Activated naive CD4-positive, alpha-beta T cell treated with anti-CD3 and anti-CD28 coated beads, Interleukin-2, amount 10 ng/mL, durations not matched to agents 7 days and 5 days (primary cell): ENCODE data around the gene ADAM19.

ENCODE experiments used
- CTCF ChIA-PET: fragments of 350-600 bp; sonication (Branson Sonifier 250); formaldehyde crosslinking; loops from one replicate; lab custom pipeline; 2021; ENCODE audit warnings: antibody characterized with exemption; lab: Charles Lee
- DNase-seq: peaks from one replicate; pipeline ENCODE4 v3.0.0-alpha.2; 2020
- H3K27ac Mint-ChIP-seq: one replicate; pipeline ENCODE4 v1.8.0; 2021; ENCODE audit warnings: mild to moderate bottlenecking, moderate library complexity, mixed read lengths
- H3K27me3 Mint-ChIP-seq: one replicate; pipeline ENCODE4 v1.8.0; 2021; ENCODE audit warnings: mild to moderate bottlenecking, mixed read lengths
- H3K36me3 Mint-ChIP-seq: one replicate; pipeline ENCODE4 v1.8.0; 2021; ENCODE audit warnings: mixed read lengths
- H3K4me1 Mint-ChIP-seq: one replicate; pipeline ENCODE4 v1.8.0; 2021; ENCODE audit warnings: mixed read lengths
- H3K4me3 Mint-ChIP-seq: one replicate; pipeline ENCODE4 v1.8.0; 2021; ENCODE audit warnings: mild to moderate bottlenecking, moderate library complexity, mixed read lengths
- H3K9me3 Mint-ChIP-seq: one replicate; pipeline ENCODE4 v1.8.0; 2021; ENCODE audit warnings: mixed read lengths

Gene ADAM19

GRCh38 chr5:157606046-157606445 is 30.5 kb upstream of the ADAM19 start:
- no peaks in the 10 kb centered on the region for H3K9me3 Mint-ChIP-seq
- no peak for DNase-seq
- CTCF ChIA-PET, result no interaction called here
- H3K4me1 Mint-ChIP-seq, result peaks cover 84% of the 10 kb centered on the region
- peak overlapping the region; percentile 47 for H3K27ac Mint-ChIP-seq
- no peaks in the 10 kb centered on the region for H3K27me3 Mint-ChIP-seq
- no peak overlapping the region for H3K4me3 Mint-ChIP-seq
- H3K36me3 Mint-ChIP-seq, result peaks cover 3% of the 10 kb centered on the region

GRCh38 chr5:157603333-157604190 is 28.0 kb upstream of the ADAM19 start:
- DNase-seq, result peak; percentile 80
- Mint-ChIP-seq H3K9me3 (peaks cover 2% of the 10 kb centered on the region), H3K27me3 (no peaks in the 10 kb centered on the region), H3K4me1 (peaks cover 92% of the 10 kb centered on the region), H3K27ac (peak overlapping the region; percentile 81), H3K36me3 (peaks cover 9% of the 10 kb centered on the region), H3K4me3 (peak overlapping the region; percentile 3)
- CTCF ChIA-PET, result no interaction called here

GRCh38 chr5:157602505-157602904 is 26.9 kb upstream of the ADAM19 start:
- Mint-ChIP-seq H3K4me3 (no peak overlapping the region), H3K36me3 (peaks cover 12% of the 10 kb centered on the region), H3K27me3 (no peaks in the 10 kb centered on the region), H3K27ac (peak overlapping the region; percentile 81), H3K4me1 (peaks cover 92% of the 10 kb centered on the region), H3K9me3 (peaks cover 2% of the 10 kb centered on the region)
- CTCF ChIA-PET, result no interaction called here
- DNase-seq, result peak; percentile 47

- no peaks in the 10 kb centered on the region for H3K27me3 Mint-ChIP-seq
- H3K4me1 Mint-ChIP-seq, result peaks cover 97% of the 10 kb centered on the region
- H3K4me3 Mint-ChIP-seq, result no peak overlapping the region
- H3K36me3 Mint-ChIP-seq, result peaks cover 17% of the 10 kb centered on the region
- H3K9me3 Mint-ChIP-seq, result peaks cover 7% of the 10 kb centered on the region
- CTCF ChIA-PET, result interaction anchor here (1.2 kb wide), 1 partner anchor 19 kb away, joined by 3 read pairs; no protein-coding TSS in a partner anchor
- H3K27ac Mint-ChIP-seq, result peak overlapping the region; percentile 40
- DNase-seq, result no peak
These were observed 24.7 kb upstream of the ADAM19 start for GRCh38 chr5:157600252-157600651.

- Mint-ChIP-seq H3K27me3 (no peaks in the 10 kb centered on the region), H3K9me3 (peaks cover 8% of the 10 kb centered on the region), H3K4me3 (no peak overlapping the region), H3K36me3 (peaks cover 17% of the 10 kb centered on the region), H3K27ac (no peak overlapping the region), H3K4me1 (peaks cover 97% of the 10 kb centered on the region)
- DNase-seq, result no peak
- CTCF ChIA-PET, result interaction anchor here (1.2 kb wide), 1 partner anchor 19 kb away, joined by 3 read pairs; no protein-coding TSS in a partner anchor
These were observed 24.0 kb upstream of the ADAM19 start for GRCh38 chr5:157599565-157599964.

- peak overlapping the region; percentile 64 for H3K27ac Mint-ChIP-seq
- no peak for DNase-seq
- peaks cover 8% of the 10 kb centered on the region for H3K9me3 Mint-ChIP-seq
- no peaks in the 10 kb centered on the region for H3K27me3 Mint-ChIP-seq
- H3K36me3 Mint-ChIP-seq, result peaks cover 19% of the 10 kb centered on the region
- H3K4me3 Mint-ChIP-seq, result no peak overlapping the region
- H3K4me1 Mint-ChIP-seq, result peaks cover 97% of the 10 kb centered on the region
- CTCF ChIA-PET, result interaction anchor here (1.1 kb wide), 1 partner anchor 64 kb away, joined by 4 read pairs; no protein-coding TSS in a partner anchor
These were observed 22.9 kb upstream of the ADAM19 start for GRCh38 chr5:157598350-157598936.

- H3K9me3 Mint-ChIP-seq, result peaks cover 8% of the 10 kb centered on the region
- no peaks in the 10 kb centered on the region for H3K27me3 Mint-ChIP-seq
- peak overlapping the region; percentile 76 for H3K27ac Mint-ChIP-seq
- H3K36me3 Mint-ChIP-seq, result peaks cover 23% of the 10 kb centered on the region
- CTCF ChIA-PET, result interaction anchor here (1.1 to 2.5 kb wide), 5 partner anchors 10 to 62 kb away, joined by 4 to 10 read pairs (median 4); no protein-coding TSS in a partner anchor
- peaks cover 97% of the 10 kb centered on the region for H3K4me1 Mint-ChIP-seq
- no peak overlapping the region for H3K4me3 Mint-ChIP-seq
- no peak for DNase-seq
These were observed 21.7 kb upstream of the ADAM19 start for GRCh38 chr5:157597277-157597676.

GRCh38 chr5:157596487-157596886 is 20.9 kb upstream of the ADAM19 start:
- H3K9me3 Mint-ChIP-seq, result peaks cover 14% of the 10 kb centered on the region
- peaks cover 28% of the 10 kb centered on the region for H3K36me3 Mint-ChIP-seq
- H3K4me1 Mint-ChIP-seq, result peaks cover 97% of the 10 kb centered on the region
- H3K4me3 Mint-ChIP-seq, result no peak overlapping the region
- CTCF ChIA-PET, result interaction anchor here (0.7 to 2.5 kb wide), 8 partner anchors 9 to 165 kb away, joined by 3 to 10 read pairs (median 4); no protein-coding TSS in a partner anchor
- peak; percentile 50 for DNase-seq
- peak overlapping the region; percentile 76 for H3K27ac Mint-ChIP-seq
- H3K27me3 Mint-ChIP-seq, result no peaks in the 10 kb centered on the region

GRCh38 chr5:157594675-157595459 is 19.3 kb upstream of the ADAM19 start:
- Mint-ChIP-seq H3K4me3 (no peak overlapping the region), H3K36me3 (peaks cover 28% of the 10 kb centered on the region), H3K4me1 (peaks cover 83% of the 10 kb centered on the region), H3K27ac (peak overlapping the region; percentile 35), H3K9me3 (peaks cover 14% of the 10 kb centered on the region), H3K27me3 (no peaks in the 10 kb centered on the region)
- CTCF ChIA-PET, result interaction anchor here (0.7 to 1.1 kb wide), 5 partner anchors 9 to 98 kb away, joined by 3 to 4 read pairs (median 3); no protein-coding TSS in a partner anchor
- DNase-seq, result no peak

GRCh38 chr5:157594257-157594656 is 18.7 kb upstream of the ADAM19 start:
- Mint-ChIP-seq H3K36me3 (peaks cover 28% of the 10 kb centered on the region), H3K4me3 (no peak overlapping the region), H3K9me3 (peaks cover 14% of the 10 kb centered on the region), H3K27me3 (no peaks in the 10 kb centered on the region), H3K4me1 (peaks cover 78% of the 10 kb centered on the region), H3K27ac (peak overlapping the region; percentile 35)
- CTCF ChIA-PET, result interaction anchor here (0.7 to 0.9 kb wide), 4 partner anchors 8 to 97 kb away, joined by 3 read pairs; no protein-coding TSS in a partner anchor
- DNase-seq, result no peak

GRCh38 chr5:157593052-157593757 is 17.6 kb upstream of the ADAM19 start:
- Mint-ChIP-seq H3K27ac (peak overlapping the region; percentile 77), H3K4me3 (no peak overlapping the region), H3K4me1 (peaks cover 67% of the 10 kb centered on the region), H3K36me3 (peaks cover 20% of the 10 kb centered on the region), H3K9me3 (peaks cover 12% of the 10 kb centered on the region), H3K27me3 (no peaks in the 10 kb centered on the region)
- CTCF ChIA-PET, result interaction anchor here (0.6 to 1.1 kb wide), 3 partner anchors 9 to 19 kb away, joined by 3 read pairs; no protein-coding TSS in a partner anchor
- DNase-seq, result no peak

GRCh38 chr5:157592594-157592993 is 17.0 kb upstream of the ADAM19 start:
- Mint-ChIP-seq H3K27me3 (no peaks in the 10 kb centered on the region), H3K27ac (peak overlapping the region; percentile 77), H3K36me3 (peaks cover 19% of the 10 kb centered on the region), H3K9me3 (peaks cover 12% of the 10 kb centered on the region), H3K4me3 (no peak overlapping the region), H3K4me1 (peaks cover 61% of the 10 kb centered on the region)
- CTCF ChIA-PET, result interaction anchor here (0.6 to 1.1 kb wide), 3 partner anchors 8 to 113 kb away, joined by 3 to 4 read pairs (median 3); no protein-coding TSS in a partner anchor
- no peak for DNase-seq

GRCh38 chr5:157590478-157590877 is 14.9 kb upstream of the ADAM19 start:
- CTCF ChIA-PET, result no interaction called here
- no peak overlapping the region for H3K27ac Mint-ChIP-seq

More at GRCh38 chr5:157590478-157590877, 14.9 kb upstream of the ADAM19 start:
- Mint-ChIP-seq H3K27me3 (no peaks in the 10 kb centered on the region), H3K4me3 (no peak overlapping the region), H3K4me1 (peaks cover 40% of the 10 kb centered on the region), H3K9me3 (peaks cover 7% of the 10 kb centered on the region), H3K36me3 (peaks cover 14% of the 10 kb centered on the region)
- no peak for DNase-seq
